ENCODE data around the gene CCDC184. TPM values are rescaled to one million over a fixed set of nuclear protein-coding genes. Genes with fewer than 3 reads are reported as not detected.

Gene CCDC184
- total and polyA plus RNA-seq, 2 of the 13 experiments (the other 11 are each of a cell fraction or from before 2014, with no cell fraction given), result not detected

DNA sequence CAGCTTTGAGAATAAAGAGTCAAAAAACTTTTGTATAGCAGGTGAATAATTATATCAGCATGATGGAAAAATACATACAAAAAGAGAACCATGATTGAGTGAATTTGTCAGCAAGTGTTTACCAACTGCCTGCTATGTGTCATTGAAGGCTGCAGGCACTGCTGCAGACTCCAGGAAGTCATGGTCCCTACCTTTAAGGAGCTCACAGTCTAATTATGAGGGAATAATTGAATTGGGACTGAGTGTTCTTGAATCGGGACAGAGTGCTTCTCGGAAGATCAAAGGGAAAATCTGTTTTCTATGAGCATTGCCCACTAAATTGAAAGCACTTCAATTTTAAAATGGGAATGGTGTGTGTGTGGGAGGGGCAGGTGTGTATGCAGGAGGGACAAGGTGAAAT, 10.2 kb downstream of the CCDC184 start:
- Histone ChIP-seq H3K4me3 (replicated peaks in 1 of 3; ENCODE audit: insufficient read depth in 1 of 3, low read depth in 2 of 3, low read length in 3 of 3) (no peak overlapping the region), H3K9ac (ENCODE audit: insufficient read depth, low read depth, low read length) (no peak overlapping the region), H3K79me2 (ENCODE audit: insufficient read depth, low read length) (no peaks in the 10 kb centered on the region), H3K9me3 (ENCODE audit: low read length) (no peaks in the 10 kb centered on the region), H3K36me3 (replicated peaks in 1 of 2; ENCODE audit: control insufficient read depth in 1 of 2, insufficient read depth in 2 of 2, low read length in 2 of 2) (no peaks in the 10 kb centered on the region), H2AFZ (ENCODE audit: low read length) (no peak overlapping the region), H4K20me1 (ENCODE audit: insufficient read depth, low read length) (no peaks in the 10 kb centered on the region), H3K4me2 (ENCODE audit: low read depth, low read length) (no peak overlapping the region), H3K27ac (ENCODE audit: extremely low read length, insufficient read depth, low read length) (no peak overlapping the region), H3K27me3 (ENCODE audit: control insufficient read depth in 1 of 2, insufficient read depth in 2 of 2, low read length in 2 of 2) (no peaks in the 10 kb centered on the region; a peak in 1 of 5 replicates), H3K4me1 (ENCODE audit: insufficient read depth, low read length) (no peaks in the 10 kb centered on the region)
- POLR2A ChIA-PET, result no interaction called here
- no peak for DNase-seq (ENCODE audit: low spot score)
- intact Hi-C loops (cut with micrococcal nuclease; ENCODE audit: unreplicated experiment), result no loop called here
- no peak for FAIRE-seq
- CTCF ChIA-PET (ENCODE audit: low intra/inter-chr PET ratio, low total read pairs), result no interaction called here
- WGBS (ENCODE audit: low lambda C conversion rate), result 0% methylated on average over 2 of the region's 2 CpGs
- in situ Hi-C loops (cut with HindIII; ENCODE audit: extremely low pct_ligation_motif_present, low pct_unique_long_range_greater_than_20kb), result no loop called here
- TF ChIP-seq ZNF496 (CRISPR knock-in tag; IDR thresholded peaks at IDR 0.05; ENCODE audit: insufficient replicate concordance) (no peak), MTA3 (CRISPR knock-in tag; IDR thresholded peaks at IDR 0.05) (no peak), ATRX (CRISPR knock-in tag; IDR thresholded peaks at IDR 0.05; ENCODE audit: borderline replicate concordance) (no peak), KDM5A (IDR thresholded peaks at IDR 0.05; ENCODE audit: borderline replicate concordance, low read length) (no peak), FOXO1 (CRISPR knock-in tag; IDR thresholded peaks at IDR 0.05) (no peak), PHF20 (CRISPR knock-in tag; IDR thresholded peaks at IDR 0.05) (no peak), ZNF101 (CRISPR knock-in tag; IDR thresholded peaks at IDR 0.05; ENCODE audit: borderline replicate concordance, low read depth) (no peak), ZNF263 (CRISPR knock-in tag; IDR thresholded peaks at IDR 0.05) (no peak)
- TF ChIP-seq, protein P1, sequence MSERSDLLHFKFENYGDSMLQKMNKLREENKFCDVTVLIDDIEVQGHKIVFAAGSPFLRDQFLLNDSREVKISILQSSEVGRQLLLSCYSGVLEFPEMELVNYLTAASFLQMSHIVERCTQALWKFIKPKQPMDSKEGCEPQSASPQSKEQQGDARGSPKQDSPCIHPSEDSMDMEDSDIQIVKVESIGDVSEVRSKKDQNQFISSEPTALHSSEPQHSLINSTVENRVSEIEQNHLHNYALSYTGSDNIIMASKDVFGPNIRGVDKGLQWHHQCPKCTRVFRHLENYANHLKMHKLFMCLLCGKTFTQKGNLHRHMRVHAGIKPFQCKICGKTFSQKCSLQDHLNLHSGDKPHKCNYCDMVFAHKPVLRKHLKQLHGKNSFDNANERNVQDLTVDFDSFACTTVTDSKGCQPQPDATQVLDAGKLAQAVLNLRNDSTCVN (CRISPR knock-in tag; IDR thresholded peaks at IDR 0.05; ENCODE audit: borderline replicate concordance), result no peak
- TF ChIP-seq, protein P2, sequence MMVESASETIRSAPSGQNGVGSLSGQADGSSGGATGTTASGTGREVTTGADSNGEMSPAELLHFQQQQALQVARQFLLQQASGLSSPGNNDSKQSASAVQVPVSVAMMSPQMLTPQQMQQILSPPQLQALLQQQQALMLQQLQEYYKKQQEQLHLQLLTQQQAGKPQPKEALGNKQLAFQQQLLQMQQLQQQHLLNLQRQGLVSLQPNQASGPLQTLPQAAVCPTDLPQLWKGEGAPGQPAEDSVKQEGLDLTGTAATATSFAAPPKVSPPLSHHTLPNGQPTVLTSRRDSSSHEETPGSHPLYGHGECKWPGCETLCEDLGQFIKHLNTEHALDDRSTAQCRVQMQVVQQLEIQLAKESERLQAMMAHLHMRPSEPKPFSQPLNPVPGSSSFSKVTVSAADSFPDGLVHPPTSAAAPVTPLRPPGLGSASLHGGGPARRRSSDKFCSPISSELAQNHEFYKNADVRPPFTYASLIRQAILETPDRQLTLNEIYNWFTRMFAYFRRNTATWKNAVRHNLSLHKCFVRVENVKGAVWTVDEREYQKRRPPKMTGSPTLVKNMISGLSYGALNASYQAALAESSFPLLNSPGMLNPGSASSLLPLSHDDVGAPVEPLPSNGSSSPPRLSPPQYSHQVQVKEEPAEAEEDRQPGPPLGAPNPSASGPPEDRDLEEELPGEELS (CRISPR knock-in tag; IDR thresholded peaks at IDR 0.05), result no peak
- TF ChIP-seq, protein P3, sequence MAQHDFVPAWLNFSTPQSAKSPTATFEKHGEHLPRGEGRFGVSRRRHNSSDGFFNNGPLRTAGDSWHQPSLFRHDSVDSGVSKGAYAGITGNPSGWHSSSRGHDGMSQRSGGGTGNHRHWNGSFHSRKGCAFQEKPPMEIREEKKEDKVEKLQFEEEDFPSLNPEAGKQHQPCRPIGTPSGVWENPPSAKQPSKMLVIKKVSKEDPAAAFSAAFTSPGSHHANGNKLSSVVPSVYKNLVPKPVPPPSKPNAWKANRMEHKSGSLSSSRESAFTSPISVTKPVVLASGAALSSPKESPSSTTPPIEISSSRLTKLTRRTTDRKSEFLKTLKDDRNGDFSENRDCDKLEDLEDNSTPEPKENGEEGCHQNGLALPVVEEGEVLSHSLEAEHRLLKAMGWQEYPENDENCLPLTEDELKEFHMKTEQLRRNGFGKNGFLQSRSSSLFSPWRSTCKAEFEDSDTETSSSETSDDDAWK (CRISPR knock-in tag; IDR thresholded peaks at IDR 0.05), result no peak
- no peak for ATAC-seq
- no TSS peak for BruUV-seq (replicated peaks)
